Spinal cord (tissue), 10 donors: ENCODE results near the gene MKI67. TPM values are rescaled to one million over a fixed set of nuclear protein-coding genes. Genes with fewer than 3 reads are reported as not detected.

Experiments
- DNase-seq, 6 donors: peaks; one replicate each; pipeline versions ENCODE4 v3.0.0 to v3.0.0-alpha.2; 2013 to 2015; ENCODE audit warnings: low spot score in 6 of 6, low read depth in 4 of 6
- H3K27ac ChIP-seq: one replicate; pipeline ENCODE4 v1.5.1; 2013; ENCODE audit warnings: low read depth, low read length, control low read depth
- H3K27me3 ChIP-seq: one replicate; pipeline ENCODE4 v1.6.1; 2013; ENCODE audit warnings: low read length; ENCODE audit not compliant: control insufficient read depth, insufficient read depth
- H3K36me3 ChIP-seq: one replicate; pipeline ENCODE4 v1.6.1; 2013; ENCODE audit warnings: low read length; ENCODE audit not compliant: control insufficient read depth, insufficient read depth
- H3K4me1 ChIP-seq: one replicate; pipeline ENCODE4 v1.6.1; 2013; ENCODE audit warnings: low read length; ENCODE audit not compliant: control insufficient read depth, insufficient read depth
- H3K4me3 ChIP-seq: one replicate; pipeline ENCODE4 v1.5.1; 2013; ENCODE audit warnings: low read depth, low read length, control low read depth
- H3K9me3 ChIP-seq: one replicate; pipeline ENCODE4 v1.6.1; 2013; ENCODE audit warnings: low read length; ENCODE audit not compliant: control insufficient read depth, insufficient read depth
- WGBS: methylation state at CpG from one replicate; pipeline ENCODE4 v1.1.5; 2013; ENCODE audit warnings: missing lambda C conversion rate; ENCODE audit not compliant: insufficient coverage; 5-methylcytosine and 5-hydroxymethylcytosine counted together
- polyA plus RNA-seq, 2 donors: library from polyadenylated mRNA; unstranded; fragments of 120-200 nt; gene quantifications; one replicate each; pipeline ENCODE4 v1.2.1, GENCODE V29; 2013; ENCODE audit not compliant: insufficient read length in 2 of 2
- total RNA-seq, 2 donors: library from RNA; depleted of rRNA in 1 of 2; stranded (reverse); fragments of 120-200 nt in 1 of 2; fragments of >200 nt in 1 of 2; gene quantifications; one replicate each; pipeline versions ENCODE4 v1.2.3 to v1.2.4, GENCODE V29; 2013 to 2014
- donor health status: healthy.

Gene MKI67
- total and polyA plus RNA-seq, 4 donors, result 9.3 to 37.4 (median 22.9) TPM

DNA sequence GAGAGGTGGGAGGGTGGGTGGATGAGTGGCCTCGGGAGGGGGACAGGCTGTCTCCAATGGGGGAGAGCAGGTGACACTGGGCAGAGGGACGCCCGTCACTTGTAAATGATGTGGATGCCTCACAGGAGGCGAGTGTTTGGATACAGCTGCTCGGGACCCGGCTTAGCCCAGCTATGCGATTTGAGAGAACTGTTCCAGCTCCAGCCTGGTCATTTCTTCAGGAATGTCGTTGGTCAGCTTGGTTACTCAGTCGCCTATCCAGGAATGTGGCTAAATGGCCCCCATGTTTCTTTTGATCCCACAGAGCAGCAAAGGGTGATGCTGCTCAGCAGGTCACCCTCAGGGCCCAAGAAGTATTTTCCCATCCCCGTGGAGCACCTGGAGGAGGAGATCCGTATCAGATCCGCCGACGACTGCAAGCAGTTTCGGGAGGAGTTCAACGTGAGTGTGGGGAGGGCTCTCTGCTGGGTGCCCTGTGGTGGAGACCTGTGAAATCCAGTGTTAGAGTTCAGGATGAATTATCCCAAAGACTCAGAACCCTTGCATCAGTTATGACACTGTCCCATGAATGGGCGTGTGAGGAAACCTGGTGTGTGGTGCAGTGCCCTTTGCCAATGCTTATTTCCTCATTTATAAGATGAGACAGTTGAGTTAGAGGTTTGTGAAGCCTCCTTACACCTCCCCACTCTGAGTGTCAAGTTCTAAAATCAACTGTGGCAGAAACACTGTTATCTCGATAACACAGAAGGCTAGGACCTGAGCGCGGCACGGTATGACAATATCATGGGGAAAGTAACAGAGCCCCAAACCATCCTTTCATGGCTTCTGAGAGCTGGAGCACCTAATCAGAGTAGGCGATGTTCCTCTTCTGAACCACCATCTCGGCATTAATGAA lies 76.8 kb downstream of the MKI67 start:
- no peaks in the 10 kb centered on the region for H3K9me3 ChIP-seq
- peak overlapping the region; percentile 75 for H3K27ac ChIP-seq
- WGBS, result 81% methylated on average over 20 of the region's 23 CpGs
- H3K27me3 ChIP-seq, result no peaks in the 10 kb centered on the region
- H3K36me3 ChIP-seq, result peaks cover 46% of the 10 kb centered on the region
- no peak for DNase-seq
- no peak overlapping the region for H3K4me3 ChIP-seq
- H3K4me1 ChIP-seq, result peaks cover 26% of the 10 kb centered on the region

DNA sequence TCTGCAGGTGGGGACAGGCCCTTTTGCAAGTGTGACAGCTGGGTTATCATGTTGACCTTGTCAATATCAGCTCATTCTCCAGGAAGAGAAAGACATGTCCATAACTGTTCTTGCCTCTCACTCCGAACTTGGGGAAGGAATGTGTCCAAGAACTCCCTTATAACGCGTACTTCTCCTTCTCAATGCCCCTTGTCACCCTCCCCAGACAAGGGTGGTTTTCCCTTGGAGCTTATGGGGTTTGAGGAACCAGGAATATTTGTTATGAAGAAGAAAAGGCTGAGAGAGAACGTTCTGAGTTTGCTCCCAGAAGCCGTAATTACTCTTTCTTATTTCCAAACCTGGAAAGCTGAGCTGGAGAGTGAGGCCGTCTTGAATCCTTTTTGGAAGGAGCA lies 77.4 kb downstream of the MKI67 start:
- no peaks in the 10 kb centered on the region for H3K27me3 ChIP-seq
- DNase-seq, result no peak
- 69% methylated on average over 3 of the region's 6 CpGs for WGBS
- peak overlapping the region; percentile 75 for H3K27ac ChIP-seq
- H3K9me3 ChIP-seq, result no peaks in the 10 kb centered on the region
- H3K36me3 ChIP-seq, result peaks cover 44% of the 10 kb centered on the region
- H3K4me1 ChIP-seq, result peaks cover 26% of the 10 kb centered on the region
- H3K4me3 ChIP-seq, result no peak overlapping the region

DNA sequence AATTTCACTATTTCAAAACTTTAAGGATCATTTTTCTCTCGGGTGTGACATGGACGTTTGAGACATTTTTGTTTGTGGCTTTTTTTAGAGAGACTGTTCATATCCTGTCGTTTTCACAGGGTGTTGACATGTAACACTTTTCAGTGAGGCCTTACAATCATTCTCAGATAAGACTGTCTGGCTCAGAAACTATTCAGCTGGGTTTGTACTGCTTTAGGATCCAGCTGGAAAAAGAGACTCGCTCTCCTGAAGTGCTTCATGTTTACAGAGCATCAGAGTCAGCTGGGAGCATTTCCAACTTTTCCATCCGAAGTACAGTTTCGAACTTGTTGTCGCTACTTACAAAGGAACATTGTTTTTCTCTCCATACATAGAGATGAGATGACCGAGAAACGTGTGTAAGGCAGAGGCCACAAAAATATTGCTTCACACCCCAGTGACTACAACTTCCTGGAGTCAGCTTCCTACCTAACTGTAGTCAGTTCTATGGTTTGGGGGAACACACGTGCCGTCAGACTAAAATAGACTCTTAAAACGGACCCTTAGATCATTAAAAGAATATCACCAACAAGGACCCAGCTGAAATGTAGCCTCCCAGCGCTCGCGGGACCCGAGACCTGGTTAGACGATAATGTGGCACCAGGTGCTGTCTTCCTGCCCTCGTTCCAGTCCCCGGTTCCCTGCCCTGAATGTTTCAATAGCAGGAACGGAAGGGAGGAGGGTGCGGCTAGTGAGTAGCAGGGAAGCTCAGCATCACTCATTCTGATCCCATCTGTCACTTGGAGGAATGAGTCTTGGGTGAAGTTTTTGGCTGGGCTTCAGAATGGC lies 78.0 kb downstream of the MKI67 start:
- no peaks in the 10 kb centered on the region for H3K27me3 ChIP-seq
- H3K27ac ChIP-seq, result peak overlapping the region; percentile 75
- DNase-seq, result peak in 1 of 6 donors; percentile 82
- WGBS, result 60% methylated on average over 16 of the region's 21 CpGs
- no peaks in the 10 kb centered on the region for H3K9me3 ChIP-seq
- no peak overlapping the region for H3K4me3 ChIP-seq
- H3K4me1 ChIP-seq, result peaks cover 26% of the 10 kb centered on the region
- H3K36me3 ChIP-seq, result peaks cover 41% of the 10 kb centered on the region

DNA sequence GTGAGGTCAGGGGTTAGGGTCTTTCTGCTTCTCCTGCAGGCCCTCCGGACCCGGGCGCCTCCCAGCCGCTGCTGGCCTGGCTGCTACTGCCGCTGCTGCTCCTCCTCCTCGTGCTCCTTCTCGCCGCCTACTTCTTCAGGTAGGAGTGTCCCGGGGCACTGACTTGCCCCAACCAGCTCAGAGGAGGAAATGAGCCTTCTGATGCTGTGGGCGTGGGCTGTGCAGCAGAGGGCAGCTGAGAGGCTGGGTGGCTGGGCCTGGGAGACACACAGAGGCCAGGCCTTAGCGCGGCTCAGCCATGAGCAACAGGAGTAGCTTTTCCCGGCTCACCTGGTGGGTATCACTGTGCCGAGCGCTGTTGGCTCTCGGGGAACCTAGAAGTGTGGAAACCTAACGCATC lies 78.9 kb downstream of the MKI67 start:
- Histone ChIP-seq H3K4me3 (no peak overlapping the region), H3K9me3 (no peaks in the 10 kb centered on the region), H3K27ac (peak overlapping the region; percentile 75), H3K4me1 (peaks cover 26% of the 10 kb centered on the region), H3K36me3 (peaks cover 36% of the 10 kb centered on the region), H3K27me3 (no peaks in the 10 kb centered on the region)
- 49% methylated on average over 16 of the region's 17 CpGs for WGBS
- no peak for DNase-seq

DNA sequence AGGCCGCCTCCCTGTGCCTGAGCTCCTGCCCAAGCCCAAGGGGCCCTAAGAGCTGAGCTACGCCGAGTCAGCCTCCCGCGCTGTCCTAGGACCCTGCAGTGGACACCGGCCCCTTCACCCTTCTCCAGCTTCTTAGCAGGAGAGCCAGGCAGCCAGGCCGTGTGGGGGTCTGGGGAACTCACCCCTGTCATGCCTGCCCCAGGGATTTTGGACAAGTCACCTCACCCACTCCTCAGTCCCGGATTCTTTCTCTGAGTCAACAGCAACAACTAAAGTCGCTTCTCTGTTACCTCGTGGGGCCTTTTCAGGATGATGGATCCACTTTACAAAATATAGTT lies 79.3 kb downstream of the MKI67 start:
- peaks cover 40% of the 10 kb centered on the region for H3K36me3 ChIP-seq
- H3K27me3 ChIP-seq, result no peaks in the 10 kb centered on the region
- peak overlapping the region; percentile 75 for H3K27ac ChIP-seq
- no peaks in the 10 kb centered on the region for H3K9me3 ChIP-seq
- 95% methylated on average over 8 of the region's 10 CpGs for WGBS
- H3K4me1 ChIP-seq, result peaks cover 26% of the 10 kb centered on the region
- DNase-seq, result no peak
- no peak overlapping the region for H3K4me3 ChIP-seq

Other genes with a start within 250 kb of the MKI67 start
- under 1 TPM; 0.17 to 0.20 TPM for gene CLRN3, start 233.5 kb downstream of the MKI67 start, total RNA-seq
- gene CLRN3, start 233.5 kb downstream of the MKI67 start, polyA plus RNA-seq, result under 1 TPM; 0.18 to 0.36 TPM
- 10 to 100 TPM; 30.9 to 36.5 TPM for gene PTPRE, start 219.3 kb downstream of the MKI67 start, total RNA-seq
- gene PTPRE, start 219.3 kb downstream of the MKI67 start, polyA plus RNA-seq, result 10 to 100 TPM; 37.9 to 46.9 TPM